Progenitor cell of endocrine pancreas (in vitro differentiated cells): ENCODE results near the gene FDXR. TPM values are rescaled to one million over a fixed set of nuclear protein-coding genes. Genes with fewer than 3 reads are reported as not detected.

Source experiments
- DNase-seq: peaks from one replicate; pipeline ENCODE4 v3.0.0; 2021; ENCODE audit warnings: low spot score; ENCODE audit not compliant: unreplicated experiment
- H3K27ac Mint-ChIP-seq: 2 replicates; pipeline ENCODE4 v1.8.0; 2021; ENCODE audit warnings: mild to moderate bottlenecking, moderate library complexity, mixed read lengths
- H3K27me3 Mint-ChIP-seq: 2 replicates; pipeline ENCODE4 v1.8.0; 2021; ENCODE audit warnings: mixed read lengths
- H3K36me3 Mint-ChIP-seq: 2 replicates; pipeline ENCODE4 v1.8.0; 2022; ENCODE audit warnings: mixed read lengths; ENCODE audit not compliant: insufficient read depth
- H3K4me1 Mint-ChIP-seq: 2 replicates; pipeline ENCODE4 v1.8.0; 2021; ENCODE audit warnings: low read depth, mixed read lengths
- H3K4me3 Mint-ChIP-seq: 2 replicates; pipeline ENCODE4 v1.8.0; 2021; ENCODE audit warnings: low read depth, mild to moderate bottlenecking, moderate library complexity, mixed read lengths
- H3K9me3 Mint-ChIP-seq: 2 replicates; pipeline ENCODE4 v1.8.0; 2021; ENCODE audit warnings: low read depth, mixed read lengths
- total RNA-seq: library from RNA; stranded (reverse); gene quantifications from 2 replicates; pipeline ENCODE4 v1.2.1, GENCODE V29; 2021
- TF ChIP-seq, protein P1 (sequence below): fragments of 200-600 bp; sonication (generic); IDR thresholded peaks from one replicate; pipeline ENCODE4 v1.5.0; 2021; ENCODE audit warnings: antibody characterized with exemption, mild to moderate bottlenecking; ENCODE audit not compliant: unreplicated experiment

Gene FDXR
- total RNA-seq, 1 donor from 2014 or later, result 18.2 TPM

DNA sequence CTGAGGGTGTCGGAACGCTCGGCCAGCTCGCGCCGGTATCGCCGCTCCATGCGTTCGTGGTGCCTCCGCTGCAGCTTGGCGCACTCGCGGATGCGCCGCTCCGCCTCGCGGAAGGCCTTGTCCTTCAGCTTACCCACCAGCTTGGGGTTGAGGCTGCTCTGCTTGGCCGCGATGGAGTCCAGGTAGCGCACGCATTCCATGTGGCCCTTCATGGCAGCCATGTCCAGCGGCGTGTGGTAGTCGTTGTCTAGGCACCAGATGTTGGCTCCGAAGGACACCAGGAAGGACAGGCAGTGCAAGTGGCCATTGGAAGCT is 47.5 kb upstream of the FDXR start:
- no peaks in the 10 kb centered on the region for H3K36me3 Mint-ChIP-seq
- TF ChIP-seq, protein P1, sequence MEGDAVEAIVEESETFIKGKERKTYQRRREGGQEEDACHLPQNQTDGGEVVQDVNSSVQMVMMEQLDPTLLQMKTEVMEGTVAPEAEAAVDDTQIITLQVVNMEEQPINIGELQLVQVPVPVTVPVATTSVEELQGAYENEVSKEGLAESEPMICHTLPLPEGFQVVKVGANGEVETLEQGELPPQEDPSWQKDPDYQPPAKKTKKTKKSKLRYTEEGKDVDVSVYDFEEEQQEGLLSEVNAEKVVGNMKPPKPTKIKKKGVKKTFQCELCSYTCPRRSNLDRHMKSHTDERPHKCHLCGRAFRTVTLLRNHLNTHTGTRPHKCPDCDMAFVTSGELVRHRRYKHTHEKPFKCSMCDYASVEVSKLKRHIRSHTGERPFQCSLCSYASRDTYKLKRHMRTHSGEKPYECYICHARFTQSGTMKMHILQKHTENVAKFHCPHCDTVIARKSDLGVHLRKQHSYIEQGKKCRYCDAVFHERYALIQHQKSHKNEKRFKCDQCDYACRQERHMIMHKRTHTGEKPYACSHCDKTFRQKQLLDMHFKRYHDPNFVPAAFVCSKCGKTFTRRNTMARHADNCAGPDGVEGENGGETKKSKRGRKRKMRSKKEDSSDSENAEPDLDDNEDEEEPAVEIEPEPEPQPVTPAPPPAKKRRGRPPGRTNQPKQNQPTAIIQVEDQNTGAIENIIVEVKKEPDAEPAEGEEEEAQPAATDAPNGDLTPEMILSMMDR, result no peak
- no peak overlapping the region for H3K4me3 Mint-ChIP-seq
- H3K4me1 Mint-ChIP-seq, result peaks cover 2% of the 10 kb centered on the region
- H3K27me3 Mint-ChIP-seq, result peaks cover 39% of the 10 kb centered on the region
- no peak overlapping the region for H3K27ac Mint-ChIP-seq
- H3K9me3 Mint-ChIP-seq, result no peaks in the 10 kb centered on the region
- DNase-seq, result no peak

DNA sequence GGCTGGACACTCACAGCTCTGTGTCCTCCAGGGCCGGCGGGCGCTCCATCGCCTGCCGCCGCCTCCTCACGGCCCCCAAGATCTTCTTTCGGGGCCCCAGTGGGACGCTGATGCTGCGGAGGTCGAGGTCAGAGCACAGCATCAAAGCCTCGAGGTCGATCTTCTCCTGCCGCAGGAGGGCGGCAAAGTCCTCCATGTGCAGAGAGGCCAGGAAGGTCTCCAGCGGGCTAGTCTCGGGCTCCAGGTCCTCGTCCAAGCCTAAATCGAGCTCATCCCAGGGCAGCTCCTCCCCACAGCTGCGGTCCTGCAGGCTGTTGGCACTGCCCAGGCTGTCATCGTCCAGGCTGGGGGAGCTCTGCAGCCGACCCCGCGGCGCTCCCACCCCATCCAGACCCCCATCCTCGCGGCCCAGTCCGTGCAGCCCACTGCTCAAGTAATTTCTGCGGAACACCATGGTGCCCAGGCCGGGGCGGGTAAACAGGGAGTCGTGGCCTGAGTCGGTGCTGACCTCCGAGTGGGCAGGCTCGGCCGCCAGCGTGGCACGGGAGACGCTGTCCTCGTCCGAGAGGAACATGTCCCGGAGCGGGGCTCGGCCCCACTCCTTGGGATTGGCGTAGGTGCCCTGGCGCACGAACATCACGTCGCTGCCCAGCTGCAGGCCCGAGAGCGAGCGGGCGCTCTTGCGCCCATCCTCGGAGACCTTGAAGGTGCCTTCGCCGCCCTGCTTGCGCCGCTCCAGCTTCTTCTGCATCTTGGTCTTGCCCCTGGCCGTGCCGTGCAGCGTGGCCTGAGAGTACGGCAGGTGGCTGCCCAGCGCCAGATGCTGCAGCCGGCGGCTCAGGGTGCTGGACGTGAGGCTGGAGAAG is 46.9 kb upstream of the FDXR start:
- H3K36me3 Mint-ChIP-seq, result no peaks in the 10 kb centered on the region
- TF ChIP-seq, protein P1, result peak; percentile 43
- no peak for DNase-seq
- H3K4me1 Mint-ChIP-seq, result peaks cover 2% of the 10 kb centered on the region
- H3K9me3 Mint-ChIP-seq, result no peaks in the 10 kb centered on the region
- no peak overlapping the region for H3K4me3 Mint-ChIP-seq
- H3K27ac Mint-ChIP-seq, result no peak overlapping the region
- H3K27me3 Mint-ChIP-seq, result peaks cover 33% of the 10 kb centered on the region

DNA sequence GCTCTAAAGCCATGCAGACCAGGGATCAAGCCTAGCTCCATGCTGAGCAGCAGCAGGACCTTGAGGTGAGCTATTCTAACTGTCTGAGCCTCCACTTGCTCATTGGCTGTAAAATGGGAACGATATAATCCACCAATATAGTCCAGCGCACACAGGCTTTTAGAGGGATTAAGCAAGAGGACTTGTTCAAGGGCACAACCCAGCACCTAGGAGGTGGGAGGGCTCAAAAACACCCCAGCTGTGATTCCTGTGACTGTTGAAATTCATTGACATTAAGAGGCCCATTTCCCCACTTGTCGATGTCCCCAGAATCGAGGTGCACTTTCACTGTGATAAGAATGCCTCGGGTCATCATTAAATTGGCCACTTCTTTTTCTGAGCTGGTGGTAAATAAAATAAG is 46.1 kb upstream of the FDXR start:
- Mint-ChIP-seq H3K9me3 (no peaks in the 10 kb centered on the region), H3K4me1 (peaks cover 2% of the 10 kb centered on the region), H3K27ac (no peak overlapping the region), H3K4me3 (no peak overlapping the region), H3K27me3 (peaks cover 25% of the 10 kb centered on the region), H3K36me3 (no peaks in the 10 kb centered on the region)
- no peak for DNase-seq
- TF ChIP-seq, protein P1, result no peak

DNA sequence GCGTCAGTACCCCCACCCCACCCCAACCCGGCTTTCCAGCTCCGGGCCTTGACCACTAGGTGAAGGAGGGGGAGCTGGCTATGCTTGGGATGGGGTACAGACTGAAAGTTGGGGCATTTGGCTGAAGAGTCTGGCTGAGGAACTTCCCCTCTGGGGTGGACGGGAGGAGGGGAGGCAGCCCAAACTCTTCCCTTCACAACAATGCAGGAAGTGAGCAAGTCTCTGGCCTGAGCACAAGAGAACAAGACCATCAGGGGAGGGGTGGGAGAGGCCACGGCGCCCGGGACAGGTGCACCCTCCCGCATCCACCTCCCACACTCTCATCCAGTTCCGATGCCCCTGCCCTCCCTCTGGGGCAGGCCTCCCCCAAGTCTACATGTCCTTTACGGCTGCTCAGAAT is 44.6 kb upstream of the FDXR start:
- TF ChIP-seq, protein P1, result no peak
- no peak for DNase-seq
- peaks cover 18% of the 10 kb centered on the region for H3K27me3 Mint-ChIP-seq
- H3K4me1 Mint-ChIP-seq, result peaks cover 2% of the 10 kb centered on the region
- peaks cover 2% of the 10 kb centered on the region for H3K9me3 Mint-ChIP-seq
- H3K4me3 Mint-ChIP-seq, result no peak overlapping the region
- no peak overlapping the region for H3K27ac Mint-ChIP-seq
- no peaks in the 10 kb centered on the region for H3K36me3 Mint-ChIP-seq

DNA sequence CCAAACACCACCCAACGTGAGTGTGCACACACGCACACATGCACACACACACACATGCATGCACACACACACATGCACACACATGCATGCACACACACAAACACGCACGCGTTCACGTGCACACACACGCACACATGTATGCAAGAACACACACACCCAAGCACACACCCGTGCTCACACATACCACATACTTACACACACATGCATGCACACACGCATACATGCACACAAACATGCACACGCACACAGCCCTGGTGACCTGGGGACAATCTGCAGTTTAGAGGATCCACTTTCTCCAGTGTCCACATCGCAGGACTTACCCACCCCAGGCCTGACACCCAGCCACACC is 44.0 kb upstream of the FDXR start:
- TF ChIP-seq, protein P1, result no peak
- peak overlapping the region; percentile 58 for H3K27ac Mint-ChIP-seq
- no peak for DNase-seq
- no peaks in the 10 kb centered on the region for H3K36me3 Mint-ChIP-seq
- H3K4me3 Mint-ChIP-seq, result no peak overlapping the region
- peaks cover 2% of the 10 kb centered on the region for H3K4me1 Mint-ChIP-seq
- H3K27me3 Mint-ChIP-seq, result peaks cover 15% of the 10 kb centered on the region
- H3K9me3 Mint-ChIP-seq, result peaks cover 2% of the 10 kb centered on the region
